Measurements from ENCODE around the gene C1QTNF1. TPM values are rescaled to one million over a fixed set of nuclear protein-coding genes. Genes with fewer than 3 reads are reported as not detected.
A peak's percentile ranks its signal among the peaks of the same experiment; 100 is the strongest.

The C1QTNF1 gene
- total RNA-seq, 2 donors from 2014 or later, result 445 to 518 TPM

GRCh38 chr17:79036596-79036995, 12.6 kb downstream of the C1QTNF1 start:
- Histone ChIP-seq H3K27ac (peak overlapping the region; percentile 18 to 68), H3K4me3 (no peak overlapping the region), H3K36me3 (peaks cover 4% of the 10 kb centered on the region), H3K4me1 (ENCODE audit: control insufficient read depth in 1 of 2, low read depth in 2 of 2) (peaks cover 38 to 81% of the 10 kb centered on the region in 2 donors), H3K27me3 (replicated peaks; ENCODE audit: insufficient read depth) (no peaks in the 10 kb centered on the region), H3K9me3 (no peaks in the 10 kb centered on the region)
- DNase-seq (ENCODE audit: low spot score), result no peak
- ATAC-seq (ENCODE audit: insufficient number of reproducible peaks, low FRiP score, low read depth), result peak; percentile 73
- TF ChIP-seq CTCF (IDR thresholded peaks at IDR 0.05), result no peak

GRCh38 chr17:79038545-79039135, 14.7 kb downstream of the C1QTNF1 start:
- no peaks in the 10 kb centered on the region for H3K9me3 ChIP-seq
- DNase-seq (ENCODE audit: low spot score), result no peak
- peaks cover 31 to 74% of the 10 kb centered on the region in 2 donors for H3K4me1 ChIP-seq (ENCODE audit: control insufficient read depth in 1 of 2, low read depth in 2 of 2)
- peaks cover 5% of the 10 kb centered on the region for H3K36me3 ChIP-seq
- H3K4me3 ChIP-seq, result no peak overlapping the region
- peak overlapping the region; percentile 50 to 68 for H3K27ac ChIP-seq
- ATAC-seq (ENCODE audit: insufficient number of reproducible peaks, low FRiP score, low read depth), result peak; percentile 50
- no peak for TF ChIP-seq CTCF (IDR thresholded peaks at IDR 0.05)
- no peaks in the 10 kb centered on the region for H3K27me3 ChIP-seq (replicated peaks; ENCODE audit: insufficient read depth)

- no peak for DNase-seq (ENCODE audit: low spot score)
- H3K4me3 ChIP-seq, result no peak overlapping the region
- no peak for ATAC-seq (ENCODE audit: insufficient number of reproducible peaks, low FRiP score, low read depth)
- H3K9me3 ChIP-seq, result no peaks in the 10 kb centered on the region
- no peaks in the 10 kb centered on the region for H3K27me3 ChIP-seq (replicated peaks; ENCODE audit: insufficient read depth)
- peaks cover 26 to 69% of the 10 kb centered on the region in 2 donors for H3K4me1 ChIP-seq (ENCODE audit: control insufficient read depth in 1 of 2, low read depth in 2 of 2)
- TF ChIP-seq CTCF (IDR thresholded peaks at IDR 0.05), result no peak
- H3K27ac ChIP-seq, result peak overlapping the region; percentile 50 to 68
- peaks cover 9% of the 10 kb centered on the region for H3K36me3 ChIP-seq
Observed at GRCh38 chr17:79039171-79039570, 15.2 kb downstream of the C1QTNF1 start.

- no peaks in the 10 kb centered on the region for H3K9me3 ChIP-seq
- no peak overlapping the region for H3K4me3 ChIP-seq
- H3K27me3 ChIP-seq (replicated peaks; ENCODE audit: insufficient read depth), result no peaks in the 10 kb centered on the region
- H3K27ac ChIP-seq, result no peak overlapping the region
- H3K36me3 ChIP-seq, result peaks cover 12% of the 10 kb centered on the region
- no peak for TF ChIP-seq CTCF (IDR thresholded peaks at IDR 0.05)
- no peak for DNase-seq (ENCODE audit: low spot score)
- ATAC-seq (ENCODE audit: insufficient number of reproducible peaks, low FRiP score, low read depth), result no peak
- H3K4me1 ChIP-seq (ENCODE audit: control insufficient read depth in 1 of 2, low read depth in 2 of 2), result peaks cover 20 to 67% of the 10 kb centered on the region in 2 donors
Observed at GRCh38 chr17:79039886-79040285, 15.9 kb downstream of the C1QTNF1 start.

- Histone ChIP-seq H3K27me3 (replicated peaks; ENCODE audit: insufficient read depth) (no peaks in the 10 kb centered on the region), H3K4me1 (ENCODE audit: control insufficient read depth in 1 of 2, low read depth in 2 of 2) (peaks cover 15 to 67% of the 10 kb centered on the region in 2 donors), H3K36me3 (peaks cover 13% of the 10 kb centered on the region), H3K27ac (no peak overlapping the region), H3K4me3 (no peak overlapping the region), H3K9me3 (no peaks in the 10 kb centered on the region)
- ATAC-seq (ENCODE audit: insufficient number of reproducible peaks, low FRiP score, low read depth), result no peak
- TF ChIP-seq CTCF (IDR thresholded peaks at IDR 0.05), result no peak
- DNase-seq (ENCODE audit: low spot score), result no peak
Observed at GRCh38 chr17:79041041-79041570, 17.1 kb downstream of the C1QTNF1 start.

All from thoracic aorta (tissue), 2 donors.